ENCODE data around the gene ZBTB9. TPM values are rescaled to one million over a fixed set of nuclear protein-coding genes. Genes with fewer than 3 reads are reported as not detected.

Gene ZBTB9
- polyA plus RNA-seq, 3 donors: 0.42 to 2.0 (median 1.1) TPM

GRCh38 chr6:33443619-33444504, 10.5 kb upstream of the ZBTB9 start:
- Histone ChIP-seq H4K20me1 (ENCODE audit: insufficient read depth, low read length) (no peaks in the 10 kb centered on the region), H3K9ac (ENCODE audit: insufficient read depth, low read length, poor library complexity, severe bottlenecking) (no peak overlapping the region), H3K27ac (ENCODE audit: low read depth in 1 of 2, low read length in 2 of 2) (peak overlapping the region; percentile 80 to 90), H3K79me2 (ENCODE audit: insufficient read depth, low read length) (peaks cover 14% of the 10 kb centered on the region), H3K4me2 (replicated peaks; ENCODE audit: extremely low read depth, low read length, poor library complexity, severe bottlenecking) (peak overlapping the region; percentile 39), H2AFZ (ENCODE audit: insufficient read depth, low read depth, low read length, poor library complexity, severe bottlenecking) (no peak overlapping the region), H3K9me3 (replicated peaks in 1 of 2; ENCODE audit: control insufficient read depth in 1 of 2, insufficient read depth in 1 of 2, low read length in 2 of 2) (no peaks in the 10 kb centered on the region), H3K36me3 (replicated peaks in 1 of 2; ENCODE audit: control insufficient read depth in 1 of 2, insufficient read depth in 2 of 2, low read length in 2 of 2) (peaks cover 0 to 4% of the 10 kb centered on the region in 2 donors), H3K4me1 (ENCODE audit: control insufficient read depth in 1 of 2, insufficient read depth in 2 of 2, low read length in 2 of 2) (peaks cover 49 to 56% of the 10 kb centered on the region in 2 donors), H3K27me3 (ENCODE audit: control insufficient read depth in 2 of 2, insufficient read depth in 2 of 2, low read length in 2 of 2) (no peaks in the 10 kb centered on the region), H3K4me3 (replicated peaks in 1 of 3; ENCODE audit: low read depth in 2 of 3, low read length in 3 of 3) (peak overlapping the region in 1 of 3 experiments; percentile 42)
- H3K4me3 Mint-ChIP-seq: no peak overlapping the region
- peak overlapping the region; percentile 90 to 97 (median 95) for H3K27ac Mint-ChIP-seq
- DNase-seq: no peak
- intact Hi-C loops (cut with micrococcal nuclease): no loop called here
- TF ChIP-seq CTCF (IDR thresholded peaks at IDR 0.05): no peak
- H3K36me3 Mint-ChIP-seq: peaks cover 38 to 44% of the 10 kb centered on the region in 2 donors
- H3K27me3 Mint-ChIP-seq (ENCODE audit: low read depth in 3 of 3): peaks cover 0 to 5% (median 2%) of the 10 kb centered on the region in 3 donors
- 97% methylated on average over 12 of the region's 18 CpGs for WGBS (ENCODE audit: insufficient coverage)
- peaks cover 50% of the 10 kb centered on the region for H3K4me1 Mint-ChIP-seq
- peaks cover 0 to 2% (median 0%) of the 10 kb centered on the region in 7 donors for H3K9me3 Mint-ChIP-seq

DNA sequence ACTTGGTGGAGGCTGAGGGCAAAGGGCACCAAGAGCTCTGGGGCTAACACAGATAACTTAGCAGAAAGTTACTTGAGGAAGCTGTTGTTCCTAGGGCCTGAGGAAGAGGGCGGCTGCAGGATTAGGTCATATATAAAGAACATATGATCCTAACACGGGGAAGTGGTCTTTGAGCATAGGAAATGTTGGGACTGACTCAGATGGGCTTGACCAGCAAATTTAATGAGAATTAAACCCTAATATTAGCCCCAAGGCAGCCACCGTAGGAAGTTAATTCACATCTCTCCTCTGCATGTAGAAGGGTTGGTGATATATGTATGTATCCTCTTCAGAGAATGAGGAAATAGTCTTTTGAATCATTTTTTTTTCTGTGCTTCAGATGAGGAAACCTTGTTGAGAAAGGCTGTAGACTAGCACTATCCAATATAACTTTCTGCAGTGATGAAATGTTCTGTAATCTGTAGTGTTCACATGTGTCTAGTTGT, 9.2 kb upstream of the ZBTB9 start:
- Mint-ChIP-seq H3K27me3 (ENCODE audit: low read depth in 3 of 3) (peaks cover 0 to 4% (median 2%) of the 10 kb centered on the region in 3 donors), H3K27ac (peak overlapping the region; percentile 90 to 97 (median 95)), H3K4me3 (peak overlapping the region; percentile 47 to 71), H3K36me3 (peaks cover 40 to 41% of the 10 kb centered on the region in 2 donors), H3K9me3 (peaks cover 0 to 2% (median 0%) of the 10 kb centered on the region in 7 donors), H3K4me1 (peaks cover 63% of the 10 kb centered on the region)
- peaks cover 0 to 4% of the 10 kb centered on the region in 2 donors for H3K36me3 ChIP-seq (replicated peaks in 1 of 2; ENCODE audit: control insufficient read depth in 1 of 2, insufficient read depth in 2 of 2, low read length in 2 of 2)
- DNase-seq: peak; percentile 74 to 92 (median 85)
- intact Hi-C loops (cut with micrococcal nuclease): no loop called here
- H4K20me1 ChIP-seq (ENCODE audit: insufficient read depth, low read length): no peaks in the 10 kb centered on the region
- H3K4me3 ChIP-seq (replicated peaks in 1 of 3; ENCODE audit: low read depth in 2 of 3, low read length in 3 of 3): peak overlapping the region in 1 of 3 experiments; percentile 42
- no peak for TF ChIP-seq CTCF (IDR thresholded peaks at IDR 0.05)
- peak overlapping the region; percentile 89 to 90 for H3K27ac ChIP-seq (ENCODE audit: low read depth in 1 of 2, low read length in 2 of 2)
- peak overlapping the region; percentile 38 for H2AFZ ChIP-seq (ENCODE audit: insufficient read depth, low read depth, low read length, poor library complexity, severe bottlenecking)
- peaks cover 62 to 69% of the 10 kb centered on the region in 2 donors for H3K4me1 ChIP-seq (ENCODE audit: control insufficient read depth in 1 of 2, insufficient read depth in 2 of 2, low read length in 2 of 2)
- H3K27me3 ChIP-seq (ENCODE audit: control insufficient read depth in 2 of 2, insufficient read depth in 2 of 2, low read length in 2 of 2): no peaks in the 10 kb centered on the region
- H3K4me2 ChIP-seq (replicated peaks; ENCODE audit: extremely low read depth, low read length, poor library complexity, severe bottlenecking): peak overlapping the region; percentile 39
- H3K9ac ChIP-seq (ENCODE audit: insufficient read depth, low read length, poor library complexity, severe bottlenecking): no peak overlapping the region
- no CpG with 5 or more reads among the region's 3 CpGs for WGBS (ENCODE audit: insufficient coverage)
- peaks cover 23% of the 10 kb centered on the region for H3K79me2 ChIP-seq (ENCODE audit: insufficient read depth, low read length)
- no peaks in the 10 kb centered on the region for H3K9me3 ChIP-seq (replicated peaks in 1 of 2; ENCODE audit: control insufficient read depth in 1 of 2, insufficient read depth in 1 of 2, low read length in 2 of 2)
